Activated CD8-positive, alpha-beta T cell treated with anti-CD3 and anti-CD28 coated beads for 36 hours (primary cell): ENCODE results near the gene VDR. TPM values are rescaled to one million over a fixed set of nuclear protein-coding genes. Genes with fewer than 3 reads are reported as not detected.

Experiments
- ATAC-seq: fragments of 200-7000 bp; cut with Tn5 transposase; one replicate; pipeline ENCODE4 v1.10.0; 2021; ENCODE audit warnings: mild to moderate bottlenecking, moderate library complexity
- CTCF ChIA-PET: fragments of 350-600 bp; sonication (Branson Sonifier 250); formaldehyde crosslinking; loops from one replicate; lab custom pipeline; 2021; ENCODE audit warnings: antibody characterized with exemption; lab: Charles Lee
- POLR2A ChIA-PET: fragments of 350-600 bp; sonication (Branson Sonifier 250); formaldehyde crosslinking; loops from one replicate; lab custom pipeline; 2021; ENCODE audit warnings: antibody characterized with exemption; lab: Charles Lee
- DNase-seq: peaks from one replicate; pipeline ENCODE4 v3.0.0-alpha.2; 2020
- H3K27ac Mint-ChIP-seq: one replicate; pipeline ENCODE4 v1.8.0; 2021; ENCODE audit warnings: mild to moderate bottlenecking, mixed read lengths
- H3K27me3 Mint-ChIP-seq: one replicate; pipeline ENCODE4 v1.8.0; 2021; ENCODE audit warnings: mixed read lengths
- H3K36me3 Mint-ChIP-seq: one replicate; pipeline ENCODE4 v1.8.0; 2021; ENCODE audit warnings: low read depth, mixed read lengths
- H3K4me1 Mint-ChIP-seq: one replicate; pipeline ENCODE4 v1.8.0; 2021; ENCODE audit warnings: low read depth, mixed read lengths
- H3K4me3 Mint-ChIP-seq: one replicate; pipeline ENCODE4 v1.8.0; 2021; ENCODE audit warnings: mild to moderate bottlenecking, moderate library complexity, mixed read lengths
- H3K9me3 Mint-ChIP-seq: one replicate; pipeline ENCODE4 v1.8.0; 2021; ENCODE audit warnings: mixed read lengths
- CTCF ChIP-seq: fragments of 200-600 bp; IDR thresholded peaks from one replicate; pipeline ENCODE4 v1.8.0; 2022; ENCODE audit warnings: antibody characterized with exemption, mild to moderate bottlenecking
- intact Hi-C: fragments of 100-400 bp; cut with micrococcal nuclease; formaldehyde crosslinking; loops from one replicate; pipeline ENCODE4 v1.10.0; 2022
- total RNA-seq, 2 experiments: library from RNA; stranded (reverse); gene quantifications; one replicate each; pipeline ENCODE4 v1.2.3, GENCODE V29; 2021

VDR gene
- total RNA-seq, 2 experiments from 2014 or later = 84.6 to 86.4 TPM

GRCh38 chr12:47940773-47941474 is 36.1 kb upstream of the VDR start:
- H3K4me3 Mint-ChIP-seq = no peak overlapping the region
- CTCF ChIA-PET = interaction anchor here (1.0 to 2.1 kb wide), 4 partner anchors 8 to 202 kb away, joined by 3 to 7 read pairs (median 4); no protein-coding TSS in a partner anchor
- peaks cover 23% of the 10 kb centered on the region for H3K27me3 Mint-ChIP-seq
- no peaks in the 10 kb centered on the region for H3K9me3 Mint-ChIP-seq
- no peak overlapping the region for H3K27ac Mint-ChIP-seq
- no peak for TF ChIP-seq CTCF
- POLR2A ChIA-PET = interaction anchor here (0.6 to 1.3 kb wide), 3 partner anchors 12 to 217 kb away, joined by 3 to 4 read pairs (median 3); partner anchors contain the start of gene ASB8
- ATAC-seq (no peak), DNase-seq (no peak)
- intact Hi-C loops = loop anchor here (10.0 kb wide), 1 partner anchor 76 kb away; no protein-coding TSS in a partner anchor
- H3K4me1 Mint-ChIP-seq = peaks cover 4% of the 10 kb centered on the region
- no peaks in the 10 kb centered on the region for H3K36me3 Mint-ChIP-seq

DNA sequence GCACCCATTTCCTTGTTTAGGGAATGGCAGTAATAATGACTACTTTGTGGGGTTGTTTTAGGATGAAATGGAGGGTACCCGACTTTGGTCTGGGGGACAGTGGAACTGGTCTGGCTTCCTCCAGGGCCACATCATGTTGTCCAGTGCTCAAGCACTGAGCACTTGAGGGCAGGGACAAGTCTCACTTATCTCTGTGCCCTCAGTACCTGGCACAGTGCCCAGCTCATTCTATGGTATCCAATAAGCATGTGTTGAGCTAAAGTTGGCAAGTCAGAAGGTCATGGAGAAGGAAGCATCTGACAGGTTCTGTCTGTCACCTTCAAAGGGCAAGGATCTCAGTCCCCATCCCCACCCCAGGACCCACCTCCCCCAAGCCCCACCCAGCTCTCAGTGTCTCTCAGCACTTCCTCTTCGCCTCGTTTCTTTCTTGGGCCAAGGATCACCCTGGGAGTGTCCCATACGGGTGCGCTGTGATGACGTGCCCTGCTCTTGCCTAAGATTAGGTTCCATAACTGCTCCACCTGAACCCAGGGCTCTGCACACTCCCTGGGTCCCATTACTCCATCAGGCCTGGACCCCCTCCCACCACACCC is 34.3 kb upstream of the VDR start:
- no peaks in the 10 kb centered on the region for H3K9me3 Mint-ChIP-seq
- no peak overlapping the region for H3K4me3 Mint-ChIP-seq
- ChIA-PET CTCF (interaction anchor here (1.1 kb wide), 1 partner anchor 27 kb away, joined by 3 read pairs; no protein-coding TSS in a partner anchor), POLR2A (no interaction called here)
- ATAC-seq = no peak
- no peak for DNase-seq
- H3K27ac Mint-ChIP-seq = no peak overlapping the region
- no peaks in the 10 kb centered on the region for H3K36me3 Mint-ChIP-seq
- intact Hi-C loops = no loop called here
- H3K27me3 Mint-ChIP-seq = peaks cover 19% of the 10 kb centered on the region
- no peak for TF ChIP-seq CTCF
- peaks cover 4% of the 10 kb centered on the region for H3K4me1 Mint-ChIP-seq

- CTCF ChIA-PET = interaction anchor here (1.1 to 1.4 kb wide), 2 partner anchors 11 to 26 kb away, joined by 3 to 4 read pairs; no protein-coding TSS in a partner anchor
- ATAC-seq = no peak
- Mint-ChIP-seq H3K4me1 (peaks cover 4% of the 10 kb centered on the region), H3K27me3 (peaks cover 19% of the 10 kb centered on the region), H3K27ac (no peak overlapping the region), H3K36me3 (no peaks in the 10 kb centered on the region), H3K4me3 (no peak overlapping the region), H3K9me3 (no peaks in the 10 kb centered on the region)
- intact Hi-C loops = no loop called here
- POLR2A ChIA-PET = no interaction called here
- no peak for DNase-seq
- TF ChIP-seq CTCF = no peak
Measured at GRCh38 chr12:47938594-47938993, 33.8 kb upstream of the VDR start.

- H3K27me3 Mint-ChIP-seq = peaks cover 15% of the 10 kb centered on the region
- peaks cover 4% of the 10 kb centered on the region for H3K4me1 Mint-ChIP-seq
- no peak overlapping the region for H3K27ac Mint-ChIP-seq
- H3K4me3 Mint-ChIP-seq = no peak overlapping the region
- ChIA-PET POLR2A (interaction anchor here (0.8 kb wide), 1 partner anchor 78 kb away, joined by 3 read pairs; no protein-coding TSS in a partner anchor), CTCF (interaction anchor here (0.7 to 1.4 kb wide), 3 partner anchors 12 to 26 kb away, joined by 3 to 4 read pairs (median 3); partner anchors contain the start of gene TMEM106C)
- no peaks in the 10 kb centered on the region for H3K36me3 Mint-ChIP-seq
- no peak for TF ChIP-seq CTCF
- intact Hi-C loops = no loop called here
- ATAC-seq (no peak), DNase-seq (no peak)
- H3K9me3 Mint-ChIP-seq = no peaks in the 10 kb centered on the region
Measured at GRCh38 chr12:47938093-47938492, 33.3 kb upstream of the VDR start.
